ENCODE results near the gene CHSY3.

DNA sequence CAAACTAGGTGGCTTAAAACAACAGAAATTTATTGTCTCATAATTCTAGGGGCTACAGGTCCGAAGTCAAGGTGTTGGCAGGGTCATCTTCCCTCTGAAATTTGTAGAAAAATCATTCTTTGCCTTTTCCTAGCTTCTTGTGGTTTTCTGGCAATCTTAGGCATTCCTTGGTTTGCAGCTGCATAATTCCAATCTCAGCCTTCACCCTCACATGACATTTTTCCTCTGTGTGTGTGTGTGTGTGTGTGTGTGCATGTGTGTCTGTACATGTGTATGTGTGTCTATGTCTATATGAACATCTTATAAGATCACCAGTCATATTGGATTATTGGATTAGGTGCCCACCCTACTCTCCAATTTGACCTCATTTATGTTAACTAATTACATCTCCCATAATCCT is 330.6 kb downstream of the CHSY3 start:
- no peak for TF ChIP-seq GLI4 (tag by site-specific recombination; IDR thresholded peaks at IDR 0.05)
- no peak for TF ChIP-seq ZNF792 (tag by site-specific recombination; IDR thresholded peaks at IDR 0.05)
- TF ChIP-seq, protein P1, sequence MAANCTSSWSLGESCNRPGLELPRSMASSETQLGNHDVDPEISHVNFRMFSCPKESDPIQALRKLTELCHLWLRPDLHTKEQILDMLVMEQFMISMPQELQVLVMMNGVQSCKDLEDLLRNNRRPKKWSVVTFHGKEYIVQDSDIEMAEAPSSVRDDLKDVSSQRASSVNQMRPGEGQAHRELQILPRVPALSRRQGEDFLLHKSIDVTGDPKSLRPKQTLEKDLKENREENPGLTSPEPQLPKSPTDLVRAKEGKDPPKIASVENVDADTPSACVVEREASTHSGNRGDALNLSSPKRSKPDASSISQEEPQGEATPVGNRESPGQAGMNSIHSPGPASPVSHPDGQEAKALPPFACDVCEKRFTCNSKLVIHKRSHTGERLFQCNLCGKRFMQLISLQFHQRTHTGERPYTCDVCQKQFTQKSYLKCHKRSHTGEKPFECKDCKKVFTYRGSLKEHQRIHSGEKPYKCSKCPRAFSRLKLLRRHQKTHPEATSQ (tag by site-specific recombination; IDR thresholded peaks at IDR 0.05), result no peak
- TF ChIP-seq, protein P2, sequence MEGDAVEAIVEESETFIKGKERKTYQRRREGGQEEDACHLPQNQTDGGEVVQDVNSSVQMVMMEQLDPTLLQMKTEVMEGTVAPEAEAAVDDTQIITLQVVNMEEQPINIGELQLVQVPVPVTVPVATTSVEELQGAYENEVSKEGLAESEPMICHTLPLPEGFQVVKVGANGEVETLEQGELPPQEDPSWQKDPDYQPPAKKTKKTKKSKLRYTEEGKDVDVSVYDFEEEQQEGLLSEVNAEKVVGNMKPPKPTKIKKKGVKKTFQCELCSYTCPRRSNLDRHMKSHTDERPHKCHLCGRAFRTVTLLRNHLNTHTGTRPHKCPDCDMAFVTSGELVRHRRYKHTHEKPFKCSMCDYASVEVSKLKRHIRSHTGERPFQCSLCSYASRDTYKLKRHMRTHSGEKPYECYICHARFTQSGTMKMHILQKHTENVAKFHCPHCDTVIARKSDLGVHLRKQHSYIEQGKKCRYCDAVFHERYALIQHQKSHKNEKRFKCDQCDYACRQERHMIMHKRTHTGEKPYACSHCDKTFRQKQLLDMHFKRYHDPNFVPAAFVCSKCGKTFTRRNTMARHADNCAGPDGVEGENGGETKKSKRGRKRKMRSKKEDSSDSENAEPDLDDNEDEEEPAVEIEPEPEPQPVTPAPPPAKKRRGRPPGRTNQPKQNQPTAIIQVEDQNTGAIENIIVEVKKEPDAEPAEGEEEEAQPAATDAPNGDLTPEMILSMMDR (tag by site-specific recombination; IDR thresholded peaks at IDR 0.05), result no peak
- no peak for TF ChIP-seq ZNF677 (tag by site-specific recombination; IDR thresholded peaks at IDR 0.05)
- TF ChIP-seq TCF7L2 (IDR thresholded peaks at IDR 0.05; ENCODE audit: borderline replicate concordance, low read depth, low read length), result no peak
- TF ChIP-seq ZNF138 (tag by site-specific recombination; IDR thresholded peaks at IDR 0.05; ENCODE audit: borderline replicate concordance), result no peak

Measured in HEK293 (cell line).